ENCODE results near the gene CYP4F22. TPM values are rescaled to one million over a fixed set of nuclear protein-coding genes. Genes with fewer than 3 reads are reported as not detected.
"Not testable (repeated sequence)": the region's sequence is repeated elsewhere in the genome, so short reads cannot be mapped to it uniquely, and the experiment has no call there.

Gene CYP4F22
- total RNA-seq, 2 donors from 2014 or later, result 0.58 to 0.73 TPM

DNA sequence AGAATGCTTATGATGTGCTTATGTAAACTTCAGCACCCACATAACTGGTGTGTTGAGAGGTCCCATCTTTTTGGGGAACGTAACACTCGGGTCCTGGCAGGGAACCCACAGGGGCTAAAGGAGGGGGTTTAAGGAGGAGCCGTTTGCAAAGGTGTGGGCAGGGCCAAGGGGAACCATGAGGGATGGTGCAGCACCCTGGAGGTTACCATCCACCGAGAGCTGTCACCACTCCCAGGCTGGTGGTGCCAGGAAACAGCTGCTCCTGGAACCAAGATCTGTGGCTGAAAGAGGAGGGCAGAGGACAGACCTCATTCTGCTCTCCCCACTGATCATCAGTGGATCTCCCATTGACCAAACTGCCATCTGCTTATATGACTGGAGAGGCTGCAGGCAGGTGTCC lies 83.5 kb downstream of the CYP4F22 start:
- H3K27ac Mint-ChIP-seq, result no peak overlapping the region
- H3K9me3 Mint-ChIP-seq, result no peaks in the 10 kb centered on the region
- no peak overlapping the region for H3K4me3 Mint-ChIP-seq
- ATAC-seq (replicated peaks), result no peak
- H3K36me3 Mint-ChIP-seq (ENCODE audit: low read depth), result no peaks in the 10 kb centered on the region
- no peaks in the 10 kb centered on the region for H3K4me1 Mint-ChIP-seq
- peaks cover 41% of the 10 kb centered on the region for H3K27me3 Mint-ChIP-seq

DNA sequence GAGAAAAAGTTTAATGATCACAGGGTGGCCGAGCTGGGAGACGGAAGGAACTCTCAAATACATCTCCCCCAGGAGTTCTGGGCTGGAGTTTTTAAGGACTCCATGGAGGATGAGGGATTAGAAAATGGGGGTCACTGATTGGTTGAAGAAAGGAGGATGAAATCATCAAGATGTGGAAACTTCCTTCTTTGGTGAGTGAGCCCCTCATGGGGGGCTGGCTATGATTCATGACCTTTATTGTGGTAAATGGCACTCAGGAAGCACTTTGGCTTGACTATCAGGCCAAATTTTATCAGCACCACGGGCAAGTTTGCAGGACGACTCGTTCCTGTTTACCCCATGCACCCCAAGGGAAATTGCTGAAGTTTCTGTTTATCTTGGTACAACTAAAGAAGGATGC lies 84.2 kb downstream of the CYP4F22 start:
- H3K27me3 Mint-ChIP-seq, result peaks cover 41% of the 10 kb centered on the region
- not testable (repeated sequence) for H3K27ac Mint-ChIP-seq; H3K36me3 Mint-ChIP-seq (ENCODE audit: low read depth); H3K4me1 Mint-ChIP-seq; ATAC-seq (replicated peaks); H3K4me3 Mint-ChIP-seq; H3K9me3 Mint-ChIP-seq

DNA sequence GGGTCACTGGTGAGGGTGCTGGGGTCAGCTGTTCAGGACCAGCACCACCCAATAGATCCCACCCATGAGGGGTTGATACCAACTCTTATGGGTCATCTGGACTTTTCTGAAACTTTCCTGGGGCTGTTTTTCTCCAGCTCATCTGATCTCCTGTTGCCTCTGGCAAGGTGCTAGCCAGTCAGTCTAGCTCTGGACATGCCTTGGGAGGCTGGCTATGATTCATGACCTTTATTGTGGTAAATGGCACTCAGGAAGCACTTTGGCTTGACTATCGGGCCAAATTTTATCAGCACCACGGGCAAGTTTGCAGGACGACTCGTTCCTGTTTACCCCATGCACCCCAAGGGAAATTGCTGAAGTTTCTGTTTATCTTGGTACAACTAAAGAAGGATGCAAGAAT lies 85.4 kb downstream of the CYP4F22 start:
- not testable (repeated sequence) for H3K36me3 Mint-ChIP-seq (ENCODE audit: low read depth); H3K4me3 Mint-ChIP-seq; H3K9me3 Mint-ChIP-seq; ATAC-seq (replicated peaks); H3K27ac Mint-ChIP-seq; H3K4me1 Mint-ChIP-seq
- H3K27me3 Mint-ChIP-seq, result peaks cover 33% of the 10 kb centered on the region

DNA sequence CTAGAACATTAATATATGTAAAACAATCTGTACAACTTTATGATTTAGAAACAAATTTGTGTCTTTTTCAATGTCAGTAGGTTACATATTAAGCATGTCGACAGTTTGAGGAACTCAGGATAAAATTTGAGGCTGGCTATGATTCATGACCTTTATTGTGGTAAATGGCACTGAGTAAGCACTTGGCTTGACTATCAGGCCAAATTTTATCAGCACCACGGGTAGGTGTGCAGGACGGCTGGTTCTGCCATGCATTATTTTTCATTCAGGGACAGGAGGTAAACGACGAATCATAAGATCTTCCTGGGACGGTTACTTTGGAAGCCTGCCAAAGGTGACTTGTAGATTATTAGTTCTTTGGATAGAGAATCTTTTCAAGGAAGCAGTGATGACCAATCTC lies 86.7 kb downstream of the CYP4F22 start:
- Mint-ChIP-seq H3K4me3 (no peak overlapping the region), H3K27me3 (peaks cover 27% of the 10 kb centered on the region), H3K9me3 (no peaks in the 10 kb centered on the region), H3K36me3 (ENCODE audit: low read depth) (no peaks in the 10 kb centered on the region), H3K4me1 (no peaks in the 10 kb centered on the region), H3K27ac (no peak overlapping the region)
- no peak for ATAC-seq (replicated peaks)

Other genes with a start within 250 kb of the CYP4F22 start
- gene BRD4, start 176.0 kb upstream of the CYP4F22 start, total RNA-seq, result 10 to 100 TPM; 90.4 to 96.7 TPM
- 10 to 100 TPM; 48.5 to 62.5 TPM for gene AKAP8, start 128.7 kb upstream of the CYP4F22 start, total RNA-seq
- 10 to 100 TPM; 64.8 to 68.4 TPM for gene AKAP8L, start 89.5 kb upstream of the CYP4F22 start, total RNA-seq
- gene WIZ, start 58.6 kb upstream of the CYP4F22 start, total RNA-seq, result 10 to 100 TPM; 27.7 to 30.0 TPM
- gene RASAL3, start 44.0 kb upstream of the CYP4F22 start, total RNA-seq, result 100 to 1,000 TPM; 126 to 134 TPM
- gene PGLYRP2, start 29.0 kb upstream of the CYP4F22 start, total RNA-seq, result under 1 TPM in 1 of 2 donors, not detected in 1; 0.11 TPM
- not detected for gene CYP4F8, start 106.7 kb downstream of the CYP4F22 start, total RNA-seq
- under 1 TPM; 0.45 to 0.95 TPM for gene CYP4F3, start 132.4 kb downstream of the CYP4F22 start, total RNA-seq
- gene CYP4F12, start 164.6 kb downstream of the CYP4F22 start, total RNA-seq, result under 1 TPM in 1 of 2 donors, not detected in 1; 0.61 TPM
- not detected for gene OR10H2, start 219.5 kb downstream of the CYP4F22 start, total RNA-seq
- gene OR10H3, start 229.5 kb downstream of the CYP4F22 start, total RNA-seq, result not detected

Data from activated T-helper 17 cell treated with anti-CD3 and anti-CD28 coated beads, Interleukin-2, amount 50 U/mL, for 72 hours (primary cell).